HEK293 (cell line): Measurements from ENCODE around the gene SNX5.

Source experiments
- BCL11A ChIP-seq: fragments of 450-650 bp; formaldehyde crosslinking; IDR thresholded peaks from 2 replicates; pipeline ENCODE4 v1.5.1; 2016; ENCODE audit warnings: low read depth, missing biosample characterization, missing genetic modification characterization
- GLIS1 ChIP-seq: fragments of 450-650 bp; formaldehyde crosslinking; IDR thresholded peaks from 2 replicates; pipeline ENCODE4 v1.5.1; 2016; ENCODE audit warnings: missing biosample characterization, missing genetic modification characterization
- ZNF121 ChIP-seq: fragments of 450-650 bp; formaldehyde crosslinking; IDR thresholded peaks from 2 replicates; pipeline ENCODE4 v1.5.1; 2016; ENCODE audit warnings: missing biosample characterization, missing genetic modification characterization
- ZNF223 ChIP-seq: fragments of 450-650 bp; formaldehyde crosslinking; IDR thresholded peaks from 2 replicates; pipeline ENCODE4 v1.5.1; 2016; ENCODE audit warnings: missing biosample characterization, missing genetic modification characterization
- ZNF24 ChIP-seq: fragments of 450-650 bp; formaldehyde crosslinking; IDR thresholded peaks from 2 replicates; pipeline ENCODE4 v1.5.1; 2016; ENCODE audit warnings: missing biosample characterization, missing genetic modification characterization
- ZNF701 ChIP-seq: fragments of 450-650 bp; formaldehyde crosslinking; IDR thresholded peaks from 2 replicates; pipeline ENCODE4 v1.5.1; 2016; ENCODE audit warnings: missing biosample characterization, missing genetic modification characterization
- TF ChIP-seq, protein P1 (sequence below): fragments of 450-650 bp; formaldehyde crosslinking; IDR thresholded peaks from 2 replicates; pipeline ENCODE4 v1.5.1; 2016; ENCODE audit warnings: missing biosample characterization, missing genetic modification characterization
- TF ChIP-seq, protein P2 (sequence below): fragments of 450-650 bp; formaldehyde crosslinking; IDR thresholded peaks from 2 replicates; pipeline ENCODE4 v1.5.1; 2016; ENCODE audit warnings: missing biosample characterization, missing genetic modification characterization
- TF ChIP-seq, protein P3 (sequence below): fragments of 450-650 bp; formaldehyde crosslinking; IDR thresholded peaks from 2 replicates; pipeline ENCODE4 v1.5.1; 2016; ENCODE audit warnings: missing biosample characterization, missing genetic modification characterization

DNA sequence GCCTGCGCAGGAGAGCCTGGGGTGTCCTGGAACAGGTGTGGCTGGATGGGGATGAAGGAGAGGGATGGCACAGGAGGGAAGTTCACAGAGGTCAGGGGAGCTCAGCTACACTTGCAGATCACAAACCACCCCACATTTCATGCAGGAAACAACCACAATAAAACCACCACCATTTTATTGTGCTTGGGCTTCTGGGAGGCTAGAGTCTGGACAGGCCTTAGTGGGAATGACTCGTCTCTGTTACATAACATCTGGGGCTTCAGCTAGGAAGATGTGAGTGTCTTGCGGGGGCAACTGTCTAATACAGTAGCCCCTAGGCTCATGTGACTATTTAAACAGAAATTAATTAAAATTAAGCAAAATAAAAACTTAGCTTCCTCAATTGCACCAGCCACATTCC lies 33.4 kb downstream of the SNX5 start:
- TF ChIP-seq, protein P1, sequence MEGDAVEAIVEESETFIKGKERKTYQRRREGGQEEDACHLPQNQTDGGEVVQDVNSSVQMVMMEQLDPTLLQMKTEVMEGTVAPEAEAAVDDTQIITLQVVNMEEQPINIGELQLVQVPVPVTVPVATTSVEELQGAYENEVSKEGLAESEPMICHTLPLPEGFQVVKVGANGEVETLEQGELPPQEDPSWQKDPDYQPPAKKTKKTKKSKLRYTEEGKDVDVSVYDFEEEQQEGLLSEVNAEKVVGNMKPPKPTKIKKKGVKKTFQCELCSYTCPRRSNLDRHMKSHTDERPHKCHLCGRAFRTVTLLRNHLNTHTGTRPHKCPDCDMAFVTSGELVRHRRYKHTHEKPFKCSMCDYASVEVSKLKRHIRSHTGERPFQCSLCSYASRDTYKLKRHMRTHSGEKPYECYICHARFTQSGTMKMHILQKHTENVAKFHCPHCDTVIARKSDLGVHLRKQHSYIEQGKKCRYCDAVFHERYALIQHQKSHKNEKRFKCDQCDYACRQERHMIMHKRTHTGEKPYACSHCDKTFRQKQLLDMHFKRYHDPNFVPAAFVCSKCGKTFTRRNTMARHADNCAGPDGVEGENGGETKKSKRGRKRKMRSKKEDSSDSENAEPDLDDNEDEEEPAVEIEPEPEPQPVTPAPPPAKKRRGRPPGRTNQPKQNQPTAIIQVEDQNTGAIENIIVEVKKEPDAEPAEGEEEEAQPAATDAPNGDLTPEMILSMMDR (tag by site-specific recombination) = no peak
- TF ChIP-seq BCL11A (tag by site-specific recombination) (no peak), GLIS1 (tag by site-specific recombination) (no peak), ZNF121 (tag by site-specific recombination) (no peak), ZNF24 (tag by site-specific recombination) (no peak), ZNF701 (tag by site-specific recombination) (no peak), ZNF223 (tag by site-specific recombination) (no peak)
- TF ChIP-seq, protein P2, sequence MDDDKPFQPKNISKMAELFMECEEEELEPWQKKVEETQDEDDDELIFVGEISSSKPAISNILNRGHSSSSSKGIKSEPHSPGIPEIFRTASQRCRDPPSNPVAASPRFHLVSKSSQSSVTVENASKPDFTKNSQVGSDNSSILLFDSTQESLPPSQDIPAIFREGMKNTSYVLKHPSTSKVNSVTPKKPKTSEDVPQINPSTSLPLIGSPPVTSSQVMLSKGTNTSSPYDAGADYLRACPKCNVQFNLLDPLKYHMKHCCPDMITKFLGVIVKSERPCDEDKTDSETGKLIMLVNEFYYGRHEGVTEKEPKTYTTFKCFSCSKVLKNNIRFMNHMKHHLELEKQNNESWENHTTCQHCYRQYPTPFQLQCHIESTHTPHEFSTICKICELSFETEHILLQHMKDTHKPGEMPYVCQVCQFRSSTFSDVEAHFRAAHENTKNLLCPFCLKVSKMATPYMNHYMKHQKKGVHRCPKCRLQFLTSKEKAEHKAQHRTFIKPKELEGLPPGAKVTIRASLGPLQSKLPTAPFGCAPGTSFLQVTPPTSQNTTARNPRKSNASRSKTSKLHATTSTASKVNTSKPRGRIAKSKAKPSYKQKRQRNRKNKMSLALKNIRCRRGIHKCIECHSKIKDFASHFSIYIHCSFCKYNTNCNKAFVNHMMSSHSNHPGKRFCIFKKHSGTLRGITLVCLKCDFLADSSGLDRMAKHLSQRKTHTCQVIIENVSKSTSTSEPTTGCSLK (tag by site-specific recombination) = no peak
- TF ChIP-seq, protein P3, sequence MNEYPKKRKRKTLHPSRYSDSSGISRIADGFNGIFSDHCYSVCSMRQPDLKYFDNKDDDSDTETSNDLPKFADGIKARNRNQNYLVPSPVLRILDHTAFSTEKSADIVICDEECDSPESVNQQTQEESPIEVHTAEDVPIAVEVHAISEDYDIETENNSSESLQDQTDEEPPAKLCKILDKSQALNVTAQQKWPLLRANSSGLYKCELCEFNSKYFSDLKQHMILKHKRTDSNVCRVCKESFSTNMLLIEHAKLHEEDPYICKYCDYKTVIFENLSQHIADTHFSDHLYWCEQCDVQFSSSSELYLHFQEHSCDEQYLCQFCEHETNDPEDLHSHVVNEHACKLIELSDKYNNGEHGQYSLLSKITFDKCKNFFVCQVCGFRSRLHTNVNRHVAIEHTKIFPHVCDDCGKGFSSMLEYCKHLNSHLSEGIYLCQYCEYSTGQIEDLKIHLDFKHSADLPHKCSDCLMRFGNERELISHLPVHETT (tag by site-specific recombination) = no peak
